Panc1 (cell line): ENCODE results near the gene SH3RF2. TPM values are rescaled to one million over a fixed set of nuclear protein-coding genes. Genes with fewer than 3 reads are reported as not detected.

Experiments used
- ATAC-seq: fragments of 200-7000 bp; cut with Tn5 transposase; 2 replicates; pipeline ENCODE4 v1.9.1; 2020; ENCODE audit warnings: mild to moderate bottlenecking, moderate library complexity
- BruUV-seq: library from RNA; stranded (reverse); fragments of 400-500 nt; replicated peaks from 2 replicates; lab custom pipeline; 2021; lab: Mats Ljungman, UMichigan
- CTCF ChIA-PET: fragments of 300-600 bp; sonication (Branson Sonifier 250); formaldehyde crosslinking; loops from one replicate; lab custom pipeline; 2022; ENCODE audit warnings: antibody characterized with exemption; lab: Charles Lee
- POLR2A ChIA-PET: fragments of 300-600 bp; sonication (Branson Sonifier 250); formaldehyde crosslinking; loops from one replicate; lab custom pipeline; 2022; ENCODE audit warnings: antibody characterized with exemption; lab: Charles Lee
- DNase-seq: peaks from one replicate; pipeline ENCODE4 v3.0.0-alpha.2; 2010; ENCODE audit warnings: low read depth, low spot score
- H3K27ac ChIP-seq: 2 replicates; pipeline ENCODE4 v1.5.1; 2011; ENCODE audit warnings: mild to moderate bottlenecking, low read length, inconsistent platforms
- H3K27me3 ChIP-seq: fragments of 200-500 bp; sonication (Bioruptor generic); 2 replicates; pipeline ENCODE4 v1.6.0; 2014; ENCODE audit warnings: low read length, inconsistent platforms; ENCODE audit not compliant: control insufficient read depth, insufficient read depth
- H3K36me3 ChIP-seq: fragments of 200-500 bp; sonication (Bioruptor generic); 2 replicates; pipeline ENCODE4 v1.5.1; 2014; ENCODE audit warnings: inconsistent platforms, mild to moderate bottlenecking, low read length, moderate library complexity; ENCODE audit not compliant: control insufficient read depth, insufficient read depth
- H3K4me1 ChIP-seq: 2 replicates; pipeline ENCODE4 v1.5.1; 2011; ENCODE audit warnings: inconsistent platforms, mild to moderate bottlenecking, low read length, moderate library complexity; ENCODE audit not compliant: control insufficient read depth, insufficient read depth
- H3K4me3 ChIP-seq, 2 experiments: 2 replicates each; pipeline ENCODE4 v1.5.1; 2011 to 2012; ENCODE audit warnings: low read depth in 2 of 2, low read length in 2 of 2, mild to moderate bottlenecking in 2 of 2, inconsistent platforms in 1 of 2, moderate library complexity in 1 of 2
- H3K9me3 ChIP-seq: fragments of 200-500 bp; sonication (Bioruptor generic); 2 replicates; pipeline ENCODE4 v1.5.1; 2014; ENCODE audit warnings: low read depth, mild to moderate bottlenecking, inconsistent platforms, low read length, moderate library complexity; ENCODE audit not compliant: control insufficient read depth, insufficient read depth
- CTCF ChIP-seq: fragments of 450-650 bp; IDR thresholded peaks from 2 replicates; pipeline ENCODE4 v1.5.1; 2017; ENCODE audit warnings: mild to moderate bottlenecking
- POLR2AphosphoS5 ChIP-seq: IDR thresholded peaks from 2 replicates; pipeline ENCODE4 v1.6.1; 2012; ENCODE audit warnings: mild to moderate bottlenecking, low read depth, low read length, moderate library complexity
- REST ChIP-seq, 2 experiments: IDR thresholded peaks; 2 replicates each; pipeline ENCODE4 v1.6.1; 2011 to 2012; ENCODE audit warnings: low read depth in 2 of 2, control low read depth in 1 of 2, low read length in 1 of 2, mild to moderate bottlenecking in 1 of 2, moderate library complexity in 1 of 2; ENCODE audit not compliant: insufficient read depth in 1 of 2
- SIN3A ChIP-seq: IDR thresholded peaks from 2 replicates; pipeline ENCODE4 v1.6.1; 2012; ENCODE audit warnings: low read depth, mild to moderate bottlenecking, low read length, moderate library complexity, borderline replicate concordance; ENCODE audit not compliant: insufficient read depth
- TCF7L2 ChIP-seq: IDR thresholded peaks from 2 replicates; pipeline ENCODE4 v1.6.1; 2011; ENCODE audit warnings: mild to moderate bottlenecking, low read depth, low read length, inconsistent platforms
- in situ Hi-C: cut with HindIII; loops from 2 replicates; pipeline ENCODE4 v1.10.0; 2016; ENCODE audit warnings: low sequenced_read_pairs, low pct_unique_long_range_greater_than_20kb
- intact Hi-C: fragments of 100-400 bp; cut with micrococcal nuclease; formaldehyde crosslinking; loops from one replicate; pipeline ENCODE4 v1.10.0; 2022; ENCODE audit not compliant: unreplicated experiment
- total RNA-seq: library from RNA; stranded (reverse); gene quantifications from one replicate; pipeline ENCODE4 v1.2.1, GENCODE V29; 2021; ENCODE audit not compliant: unreplicated experiment

The SH3RF2 gene
- total RNA-seq, 1 experiment from 2014 or later: 23.1 TPM

- no peak for TF ChIP-seq SIN3A
- no peak for TF ChIP-seq REST (IDR thresholded peaks at IDR 0.05; ENCODE audit: insufficient read depth in 1 of 2, low read depth in 2 of 2, low read length in 1 of 2)
- no peak for TF ChIP-seq TCF7L2
- TF ChIP-seq CTCF: no peak
- TF ChIP-seq POLR2AphosphoS5: no peak
- no peak overlapping the region for H3K27ac ChIP-seq
- ChIA-PET POLR2A (no interaction called here), CTCF (no interaction called here)
- H3K27me3 ChIP-seq: no peaks in the 10 kb centered on the region
- BruUV-seq: no TSS peak
- H3K36me3 ChIP-seq: peaks cover 20% of the 10 kb centered on the region
- no peaks in the 10 kb centered on the region for H3K9me3 ChIP-seq
- DNase-seq (no peak), ATAC-seq (no peak)
- intact Hi-C loops (no loop called here), in situ Hi-C loops (no loop called here)
- no peak overlapping the region for H3K4me3 ChIP-seq
- H3K4me1 ChIP-seq: no peaks in the 10 kb centered on the region
These were observed 176.1 kb downstream of the SH3RF2 start for GRCh38 chr5:146112476-146112875.

Other genes starting within 250 kb of the SH3RF2 start
- gene PRELID2, start 101.2 kb upstream of the SH3RF2 start, total RNA-seq: 15.4 TPM
- gene GRXCR2, start 63.6 kb upstream of the SH3RF2 start, total RNA-seq: not detected
- gene PLAC8L1, start 169.0 kb downstream of the SH3RF2 start, total RNA-seq: 0.49 TPM
- gene LARS1, start 246.1 kb downstream of the SH3RF2 start, total RNA-seq: 137 TPM